Keratinocyte (primary cell): ENCODE results near the gene NDUFAB1.

ENCODE experiments used
- EZH2 ChIP-seq: IDR thresholded peaks from one replicate; pipeline ENCODE4 v1.6.1; 2012; ENCODE audit warnings: inconsistent platforms, mild to moderate bottlenecking, low read length, moderate library complexity
- TF ChIP-seq, protein P1 (sequence below), 3 experiments: IDR thresholded peaks in 1 of 3; conservative IDR thresholded peaks in 1 of 3; optimal IDR thresholded peaks in 1 of 3; 2 replicates in 2 of 3; 3 replicates in 1 of 3; pipeline versions ENCODE3 to v1.5.1; 2011; ENCODE audit warnings: low read length in 3 of 3, mild to moderate bottlenecking in 3 of 3, moderate library complexity in 2 of 3, control low read depth in 1 of 3, inconsistent platforms in 1 of 3; ENCODE audit not compliant: insufficient read depth in 2 of 3; ENCODE audit errors: extremely low read depth in 1 of 3

- TF ChIP-seq, protein P1, sequence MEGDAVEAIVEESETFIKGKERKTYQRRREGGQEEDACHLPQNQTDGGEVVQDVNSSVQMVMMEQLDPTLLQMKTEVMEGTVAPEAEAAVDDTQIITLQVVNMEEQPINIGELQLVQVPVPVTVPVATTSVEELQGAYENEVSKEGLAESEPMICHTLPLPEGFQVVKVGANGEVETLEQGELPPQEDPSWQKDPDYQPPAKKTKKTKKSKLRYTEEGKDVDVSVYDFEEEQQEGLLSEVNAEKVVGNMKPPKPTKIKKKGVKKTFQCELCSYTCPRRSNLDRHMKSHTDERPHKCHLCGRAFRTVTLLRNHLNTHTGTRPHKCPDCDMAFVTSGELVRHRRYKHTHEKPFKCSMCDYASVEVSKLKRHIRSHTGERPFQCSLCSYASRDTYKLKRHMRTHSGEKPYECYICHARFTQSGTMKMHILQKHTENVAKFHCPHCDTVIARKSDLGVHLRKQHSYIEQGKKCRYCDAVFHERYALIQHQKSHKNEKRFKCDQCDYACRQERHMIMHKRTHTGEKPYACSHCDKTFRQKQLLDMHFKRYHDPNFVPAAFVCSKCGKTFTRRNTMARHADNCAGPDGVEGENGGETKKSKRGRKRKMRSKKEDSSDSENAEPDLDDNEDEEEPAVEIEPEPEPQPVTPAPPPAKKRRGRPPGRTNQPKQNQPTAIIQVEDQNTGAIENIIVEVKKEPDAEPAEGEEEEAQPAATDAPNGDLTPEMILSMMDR (optimal IDR thresholded peaks at IDR 0.05 in 1 of 3, IDR thresholded peaks at IDR 0.05 in 1 of 3, conservative IDR thresholded peaks at IDR 0.05 in 1 of 3; ENCODE audit: extremely low read depth in 1 of 3, insufficient read depth in 2 of 3, low read length in 3 of 3), result no peak
- no peak for TF ChIP-seq EZH2
Measured at GRCh38 chr16:23607726-23608125, 11.6 kb upstream of the NDUFAB1 start.
